GM21360 (cell line): ENCODE data around the gene RC3H1.
"Not testable (repeated sequence)": the region's sequence is repeated elsewhere in the genome, so short reads cannot be mapped to it uniquely, and the experiment has no call there.

Experiments used
- ATAC-seq: cut with Tn5 transposase; IDR thresholded peaks from one replicate; pipeline ENCODE4 v1.9.1; 2021; ENCODE audit warnings: mild to moderate bottlenecking, moderate library complexity; ENCODE audit not compliant: unreplicated experiment

RC3H1 gene

GRCh38 chr1:174031099-174031498 is 8.9 kb upstream of the RC3H1 start:
- no peak for ATAC-seq

- ATAC-seq, result no peak
Observed at GRCh38 chr1:174028495-174028894, 6.3 kb upstream of the RC3H1 start.

GRCh38 chr1:174023440-174023839 is 1.3 kb upstream of the RC3H1 start:
- no peak for ATAC-seq

GRCh38 chr1:174022976-174023277 is 770 bp upstream of the RC3H1 start:
- no peak for ATAC-seq

GRCh38 chr1:174021591-174022079 is 522 bp downstream of the RC3H1 start:
- peak; percentile 33 for ATAC-seq

GRCh38 chr1:174018565-174018964 is 3.6 kb downstream of the RC3H1 start:
- no peak for ATAC-seq

GRCh38 chr1:174017231-174017970 is 4.8 kb downstream of the RC3H1 start:
- ATAC-seq, result no peak

- no peak for ATAC-seq
Observed at GRCh38 chr1:174013864-174014418, 8.2 kb downstream of the RC3H1 start.

GRCh38 chr1:174008979-174009378 is 13.2 kb downstream of the RC3H1 start:
- ATAC-seq, result no peak

GRCh38 chr1:174008269-174008668 is 13.9 kb downstream of the RC3H1 start:
- ATAC-seq, result no peak

GRCh38 chr1:174007851-174008250 is 14.3 kb downstream of the RC3H1 start:
- ATAC-seq, result no peak

- peak; percentile 98 for ATAC-seq
Observed at GRCh38 chr1:174005032-174005431, 17.1 kb downstream of the RC3H1 start.

- no peak for ATAC-seq
Observed at GRCh38 chr1:174003867-174004266, 18.3 kb downstream of the RC3H1 start.

GRCh38 chr1:174001573-174001972 is 20.6 kb downstream of the RC3H1 start:
- no peak for ATAC-seq

GRCh38 chr1:174000371-174000770 is 21.8 kb downstream of the RC3H1 start:
- ATAC-seq, result no peak

- no peak for ATAC-seq
Observed at GRCh38 chr1:173997791-173998190, 24.4 kb downstream of the RC3H1 start.

- no peak for ATAC-seq
Observed at GRCh38 chr1:173996995-173997394, 25.2 kb downstream of the RC3H1 start.

GRCh38 chr1:173995475-173995874 is 26.7 kb downstream of the RC3H1 start:
- no peak for ATAC-seq

GRCh38 chr1:173993948-173994347 is 28.2 kb downstream of the RC3H1 start:
- not testable (repeated sequence) for ATAC-seq

GRCh38 chr1:173988068-173988467 is 34.1 kb downstream of the RC3H1 start:
- ATAC-seq, result no peak

GRCh38 chr1:173986951-173987350 is 35.2 kb downstream of the RC3H1 start:
- ATAC-seq, result no peak

GRCh38 chr1:173970252-173970651 is 51.9 kb downstream of the RC3H1 start:
- ATAC-seq, result no peak

- not testable (repeated sequence) for ATAC-seq
Observed at GRCh38 chr1:173965896-173966295, 56.3 kb downstream of the RC3H1 start.
